ENCODE measurements around the gene KEAP1. TPM values are rescaled to one million over a fixed set of nuclear protein-coding genes. Genes with fewer than 3 reads are reported as not detected.
A peak's percentile ranks its signal among the peaks of the same experiment; 100 is the strongest.

The KEAP1 gene
- total RNA-seq, 2 experiments from 2014 or later: 68.9 to 93.5 TPM

DNA sequence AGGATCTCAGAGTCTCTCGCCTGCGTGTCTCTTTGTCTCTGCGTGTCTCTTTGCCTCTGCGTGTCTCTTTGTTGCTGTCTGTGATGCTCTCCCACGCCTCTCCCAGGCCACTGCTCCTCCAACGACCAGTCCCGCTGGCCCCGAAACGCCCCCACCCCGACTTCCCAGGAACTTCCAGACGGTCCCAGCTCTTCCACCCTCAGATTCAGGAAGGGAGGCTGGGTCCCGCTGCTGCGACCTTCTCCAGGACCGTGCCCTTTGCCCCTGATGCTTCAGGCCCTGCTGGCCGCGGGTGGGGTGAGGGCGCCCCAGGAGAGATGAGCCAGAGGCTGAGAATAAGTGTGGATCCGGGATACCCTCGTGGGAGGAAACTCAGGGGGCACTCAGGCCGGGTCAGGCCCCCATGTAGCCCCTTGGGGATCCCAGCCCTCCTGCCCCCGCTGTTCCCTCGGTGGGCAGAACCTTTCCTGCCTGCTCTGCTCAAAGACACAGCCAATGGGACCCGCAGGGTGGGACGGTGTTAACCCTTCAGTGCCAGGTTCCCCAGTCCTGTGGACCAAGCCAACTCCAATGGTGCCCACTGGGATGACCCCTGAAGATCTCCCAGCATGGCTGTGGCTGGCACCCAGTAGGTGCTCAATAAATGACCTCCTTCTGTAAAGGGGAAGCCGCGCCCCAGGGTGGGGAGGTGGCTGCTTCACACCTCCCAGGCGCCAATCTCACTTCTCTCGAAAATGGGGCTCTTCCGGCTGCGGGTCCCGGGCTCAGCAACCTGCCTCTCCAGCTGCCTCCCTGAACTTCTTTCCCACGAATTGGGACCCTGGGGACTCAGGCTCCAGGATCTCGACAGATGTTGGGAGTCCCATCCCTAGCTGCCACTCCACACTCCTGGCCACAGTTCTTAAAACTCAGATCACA, 15.5 kb upstream of the KEAP1 start:
- ChIA-PET CTCF (ENCODE audit: unreplicated experiment) (no interaction called here), POLR2A (no interaction called here)
- Histone ChIP-seq H3K9me2 (ENCODE audit: insufficient read depth, low read length) (no peaks in the 10 kb centered on the region), H3K4me2 (ENCODE audit: low read length) (no peak overlapping the region), H3K9me3 (ENCODE audit: low read length) (no peaks in the 10 kb centered on the region), H4K20me1 (ENCODE audit: insufficient read depth, low read length) (no peaks in the 10 kb centered on the region), H3K4me3 (ENCODE audit: low read depth, low read length, poor library complexity, severe bottlenecking) (no peak overlapping the region), H3K79me2 (ENCODE audit: insufficient read depth, low read depth, low read length) (no peaks in the 10 kb centered on the region), H3K4me1 (ENCODE audit: insufficient read depth, low read length, poor library complexity, severe bottlenecking) (peaks cover 13% of the 10 kb centered on the region), H2AFZ (ENCODE audit: low read length) (peak overlapping the region; percentile 25; the same call in 1 of the 2 replicates), H3K27ac (ENCODE audit: low read depth, low read length, poor library complexity, severe bottlenecking) (no peak overlapping the region), H3K36me3 (ENCODE audit: insufficient read depth, low read length) (no peaks in the 10 kb centered on the region)
- TF ChIP-seq, protein P1, sequence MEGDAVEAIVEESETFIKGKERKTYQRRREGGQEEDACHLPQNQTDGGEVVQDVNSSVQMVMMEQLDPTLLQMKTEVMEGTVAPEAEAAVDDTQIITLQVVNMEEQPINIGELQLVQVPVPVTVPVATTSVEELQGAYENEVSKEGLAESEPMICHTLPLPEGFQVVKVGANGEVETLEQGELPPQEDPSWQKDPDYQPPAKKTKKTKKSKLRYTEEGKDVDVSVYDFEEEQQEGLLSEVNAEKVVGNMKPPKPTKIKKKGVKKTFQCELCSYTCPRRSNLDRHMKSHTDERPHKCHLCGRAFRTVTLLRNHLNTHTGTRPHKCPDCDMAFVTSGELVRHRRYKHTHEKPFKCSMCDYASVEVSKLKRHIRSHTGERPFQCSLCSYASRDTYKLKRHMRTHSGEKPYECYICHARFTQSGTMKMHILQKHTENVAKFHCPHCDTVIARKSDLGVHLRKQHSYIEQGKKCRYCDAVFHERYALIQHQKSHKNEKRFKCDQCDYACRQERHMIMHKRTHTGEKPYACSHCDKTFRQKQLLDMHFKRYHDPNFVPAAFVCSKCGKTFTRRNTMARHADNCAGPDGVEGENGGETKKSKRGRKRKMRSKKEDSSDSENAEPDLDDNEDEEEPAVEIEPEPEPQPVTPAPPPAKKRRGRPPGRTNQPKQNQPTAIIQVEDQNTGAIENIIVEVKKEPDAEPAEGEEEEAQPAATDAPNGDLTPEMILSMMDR (conservative IDR thresholded peaks at IDR 0.05; ENCODE audit: low read length): no peak
- 0 out of 2 replicates have a peak, but pooled peaks have one; percentile 58 for TF ChIP-seq EZH2phosphoT487 (IDR thresholded peaks at IDR 0.05; ENCODE audit: borderline replicate concordance, low read depth, low read length)
- BruUV-seq (replicated peaks): no TSS peak
- DNase-seq (ENCODE audit: low spot score): no peak
- intact Hi-C loops (cut with micrococcal nuclease; ENCODE audit: unreplicated experiment): no loop called here

DNA sequence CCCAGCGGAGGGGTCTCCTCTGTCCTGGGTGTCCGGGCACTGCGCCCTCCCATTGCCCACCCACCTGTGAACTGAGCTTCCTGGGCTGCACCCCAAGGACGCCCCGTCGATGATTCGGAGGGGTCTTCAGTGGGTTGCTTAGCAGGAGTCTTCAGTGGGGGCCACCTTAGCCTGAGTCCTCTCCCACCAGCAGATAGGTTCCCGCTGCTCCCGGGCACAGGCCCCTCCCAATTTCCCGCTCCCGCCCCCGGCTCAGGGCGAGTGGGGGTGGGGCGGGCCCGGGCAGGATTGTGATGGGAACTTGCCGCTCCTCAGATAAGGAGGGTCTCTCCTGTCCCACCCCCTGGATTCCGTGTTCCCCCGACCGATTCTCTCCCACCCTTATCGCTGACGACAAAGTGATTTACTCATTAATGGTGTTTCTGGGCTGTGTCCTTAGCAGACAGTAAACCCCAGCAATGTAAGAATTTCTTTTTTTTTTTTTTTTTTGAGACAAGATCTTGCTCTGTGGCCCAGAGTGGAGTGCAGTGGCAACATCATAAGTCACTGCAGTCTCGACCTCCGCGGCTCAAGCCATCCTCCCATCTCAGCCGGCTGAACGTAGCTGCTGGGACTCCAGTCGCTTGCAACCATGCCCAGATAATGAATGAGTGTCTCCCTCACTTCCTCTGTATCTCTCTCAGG, 14.7 kb upstream of the KEAP1 start:
- POLR2A ChIA-PET: no interaction called here
- Histone ChIP-seq H2AFZ (ENCODE audit: low read length) (peak overlapping the region; percentile 25; the same call in 1 of the 2 replicates), H4K20me1 (ENCODE audit: insufficient read depth, low read length) (no peaks in the 10 kb centered on the region), H3K9me3 (ENCODE audit: low read length) (no peaks in the 10 kb centered on the region), H3K9me2 (ENCODE audit: insufficient read depth, low read length) (no peaks in the 10 kb centered on the region), H3K4me2 (ENCODE audit: low read length) (peak overlapping the region; percentile 42), H3K4me1 (ENCODE audit: insufficient read depth, low read length, poor library complexity, severe bottlenecking) (peaks cover 13% of the 10 kb centered on the region), H3K79me2 (ENCODE audit: insufficient read depth, low read depth, low read length) (no peaks in the 10 kb centered on the region), H3K27ac (ENCODE audit: low read depth, low read length, poor library complexity, severe bottlenecking) (no peak overlapping the region), H3K36me3 (ENCODE audit: insufficient read depth, low read length) (no peaks in the 10 kb centered on the region), H3K4me3 (ENCODE audit: low read depth, low read length, poor library complexity, severe bottlenecking) (peak overlapping the region; percentile 6)
- intact Hi-C loops (cut with micrococcal nuclease; ENCODE audit: unreplicated experiment): no loop called here
- CTCF ChIA-PET (ENCODE audit: unreplicated experiment): no interaction called here
- BruUV-seq (replicated peaks): no TSS peak
- no peak for DNase-seq (ENCODE audit: low spot score)
- TF ChIP-seq, protein P1 (conservative IDR thresholded peaks at IDR 0.05; ENCODE audit: low read length): no peak
- TF ChIP-seq EZH2phosphoT487 (IDR thresholded peaks at IDR 0.05; ENCODE audit: borderline replicate concordance, low read depth, low read length): no peak
